ENCODE measurements around the gene TXLNB.

DNA sequence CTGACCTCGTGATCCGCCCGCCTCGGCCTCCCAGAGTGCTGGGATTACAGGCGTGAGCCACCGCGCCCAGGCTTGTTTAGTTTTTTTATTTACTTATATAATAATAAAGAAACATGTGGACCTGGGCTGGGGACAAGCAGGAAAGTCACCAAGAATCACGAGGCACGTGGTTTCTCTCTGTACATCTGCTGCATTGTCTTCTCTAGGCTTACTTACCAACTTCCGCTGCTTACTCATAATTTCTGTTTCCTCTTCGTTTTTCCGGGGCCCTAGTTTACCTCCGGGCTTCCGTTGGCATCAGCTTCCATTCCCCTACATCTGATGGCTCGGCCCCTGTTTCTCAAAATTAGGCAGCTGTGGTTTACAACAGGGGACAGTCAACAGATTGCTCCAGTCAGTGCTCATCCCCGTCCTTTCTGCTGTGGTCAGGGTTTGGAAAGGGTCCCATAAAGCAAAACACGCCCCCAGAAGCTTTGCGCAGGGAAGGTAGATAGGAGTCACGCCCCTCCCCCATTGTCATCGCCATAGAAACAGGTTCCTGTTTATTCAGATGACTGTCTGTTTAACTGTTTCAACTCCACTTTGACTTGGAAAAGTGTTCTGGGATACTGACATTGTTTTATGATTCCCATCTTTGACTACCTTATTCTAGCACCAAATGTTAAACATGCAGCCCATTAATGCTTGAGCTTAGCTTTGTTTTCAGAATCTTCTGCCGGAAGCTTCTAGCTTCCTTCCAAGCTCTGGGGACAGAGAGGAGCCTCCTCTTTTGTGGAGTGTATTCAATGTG is 31.9 kb upstream of the TXLNB start:
- TF ChIP-seq, protein P1, sequence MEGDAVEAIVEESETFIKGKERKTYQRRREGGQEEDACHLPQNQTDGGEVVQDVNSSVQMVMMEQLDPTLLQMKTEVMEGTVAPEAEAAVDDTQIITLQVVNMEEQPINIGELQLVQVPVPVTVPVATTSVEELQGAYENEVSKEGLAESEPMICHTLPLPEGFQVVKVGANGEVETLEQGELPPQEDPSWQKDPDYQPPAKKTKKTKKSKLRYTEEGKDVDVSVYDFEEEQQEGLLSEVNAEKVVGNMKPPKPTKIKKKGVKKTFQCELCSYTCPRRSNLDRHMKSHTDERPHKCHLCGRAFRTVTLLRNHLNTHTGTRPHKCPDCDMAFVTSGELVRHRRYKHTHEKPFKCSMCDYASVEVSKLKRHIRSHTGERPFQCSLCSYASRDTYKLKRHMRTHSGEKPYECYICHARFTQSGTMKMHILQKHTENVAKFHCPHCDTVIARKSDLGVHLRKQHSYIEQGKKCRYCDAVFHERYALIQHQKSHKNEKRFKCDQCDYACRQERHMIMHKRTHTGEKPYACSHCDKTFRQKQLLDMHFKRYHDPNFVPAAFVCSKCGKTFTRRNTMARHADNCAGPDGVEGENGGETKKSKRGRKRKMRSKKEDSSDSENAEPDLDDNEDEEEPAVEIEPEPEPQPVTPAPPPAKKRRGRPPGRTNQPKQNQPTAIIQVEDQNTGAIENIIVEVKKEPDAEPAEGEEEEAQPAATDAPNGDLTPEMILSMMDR (conservative IDR thresholded peaks at IDR 0.05; ENCODE audit: low read length) = no peak
- TF ChIP-seq EZH2phosphoT487 (IDR thresholded peaks at IDR 0.05; ENCODE audit: borderline replicate concordance, low read depth, low read length) = no peak

Data from OCI-LY7 (cell line).